Psoas muscle (tissue), 8 donors: ENCODE data around the gene ARHGAP45. TPM values are rescaled to one million over a fixed set of nuclear protein-coding genes. Genes with fewer than 3 reads are reported as not detected.

Experiments
- ATAC-seq, 4 donors: fragments of 200-7000 bp; cut with Tn5 transposase; one replicate each; pipeline ENCODE4 v1.9.1; 2020; ENCODE audit warnings: moderate library complexity in 3 of 4, mild to moderate bottlenecking in 2 of 4
- DNase-seq, 2 donors: peaks; one replicate each; pipeline ENCODE4 v3.0.0-alpha.2; 2020
- H3K27ac ChIP-seq: fragments of 200-600 bp; one replicate; pipeline ENCODE4 v1.8.0; 2022
- H3K27me3 ChIP-seq, 3 donors: fragments of 200-600 bp in 1 of 3; one replicate each; pipeline versions ENCODE4 v1.6.1 to v1.8.0; 2013 to 2022; ENCODE audit warnings: low read length in 2 of 3, mild to moderate bottlenecking in 2 of 3, moderate library complexity in 1 of 3; ENCODE audit not compliant: insufficient read depth in 3 of 3
- H3K36me3 ChIP-seq, 2 donors: fragments of 200-600 bp in 1 of 2; one replicate each; pipeline versions ENCODE4 v1.6.1 to v1.8.0; 2013 to 2022; ENCODE audit warnings: low read depth in 1 of 2, mild to moderate bottlenecking in 1 of 2, moderate library complexity in 1 of 2; ENCODE audit not compliant: insufficient read depth in 1 of 2
- H3K4me1 ChIP-seq: fragments of 200-600 bp; one replicate; pipeline ENCODE4 v1.8.0; 2022
- H3K4me3 ChIP-seq: fragments of 200-600 bp; one replicate; pipeline ENCODE4 v1.8.0; 2022; ENCODE audit warnings: mild to moderate bottlenecking
- H3K9me3 ChIP-seq: fragments of 200-600 bp; one replicate; pipeline ENCODE4 v1.8.0; 2022
- WGBS, 3 donors: extraction: QIAGEN DNeasy Blood & Tissue Kit; methylation state at CpG; one replicate each; pipeline versions ENCODE4 v1.1.6 to v1.1.7; 2013; 5-methylcytosine and 5-hydroxymethylcytosine counted together
- intact Hi-C, 2 donors: fragments of 100-400 bp; cut with DNase I; formaldehyde crosslinking; loops; one replicate each; pipeline versions ENCODE4 v1.11.0 to v1.14.2; 2022
- polyA plus RNA-seq, 3 donors: library from polyadenylated mRNA; stranded (reverse); fragments of 200-250 nt; gene quantifications; one replicate each; pipeline ENCODE4 v1.2.3, GENCODE V29; 2013
- total RNA-seq, 4 donors: library from RNA; stranded (reverse); fragmentation: NEBNext Ultra II Directional in 2 of 4; extraction: Animal tissue kit (Norgen Biotek cat#: 25700) in 2 of 4; gene quantifications; one replicate each; pipeline versions ENCODE4 v1.2.1 to v1.2.4, GENCODE V29; 2021 to 2023
- TF ChIP-seq, protein P1 (sequence below): fragments of 200-600 bp; IDR thresholded peaks from one replicate; pipeline ENCODE4 v1.8.0; 2022; ENCODE audit warnings: antibody characterized with exemption
- donor health status: healthy with polysubstance abuse.
- donor health status: DM: no; HTN: no; CAD: no; lungs with moderate emphysema.
- donor health status: Bipolar disorder and iron deficiency.
- donor health status: healthy.
- donor health status: DM: yes; HTN: yes; CAD: no.
- donor health status: DM: no; HTN: no; CAD: no.
- donor health status: DM: no; HTN: no; CAD: no.
- donor health status: DM: yes; HTN: yes; CAD: no.

The ARHGAP45 gene
- total and polyA plus RNA-seq, 7 donors: 1.2 to 4.0 (median 2.0) TPM

DNA sequence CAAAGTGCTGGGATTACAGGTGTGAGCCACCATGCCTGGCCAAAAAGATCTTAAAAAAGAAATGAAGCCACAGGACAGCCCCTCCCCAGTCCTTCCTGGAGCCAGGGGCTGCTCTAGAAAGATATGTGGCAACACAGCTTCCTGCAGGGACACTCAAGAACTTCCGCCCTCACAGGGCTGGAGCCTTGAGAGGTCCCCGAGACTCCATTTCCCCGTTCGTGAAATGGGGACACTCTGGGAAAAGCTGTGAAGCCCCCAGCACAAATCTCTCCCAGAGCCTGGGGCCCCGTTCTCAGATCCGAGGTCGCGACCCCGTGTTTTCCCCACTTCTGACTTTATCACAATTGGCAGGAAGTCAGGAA, 34.4 kb downstream of the ARHGAP45 start:
- Histone ChIP-seq H3K4me3 (peak overlapping the region; percentile 1), H3K4me1 (peaks cover 28% of the 10 kb centered on the region), H3K27ac (peak overlapping the region; percentile 97), H3K36me3 (peaks cover 0 to 4% of the 10 kb centered on the region in 2 donors), H3K9me3 (no peaks in the 10 kb centered on the region), H3K27me3 (no peaks in the 10 kb centered on the region)
- ATAC-seq (no peak), DNase-seq (peak in 1 of 2 donors; percentile 65)
- WGBS, 3 donors: 27 to 37% (median 30%) methylated on average over 9 of the region's 9 CpGs
- TF ChIP-seq, protein P1, sequence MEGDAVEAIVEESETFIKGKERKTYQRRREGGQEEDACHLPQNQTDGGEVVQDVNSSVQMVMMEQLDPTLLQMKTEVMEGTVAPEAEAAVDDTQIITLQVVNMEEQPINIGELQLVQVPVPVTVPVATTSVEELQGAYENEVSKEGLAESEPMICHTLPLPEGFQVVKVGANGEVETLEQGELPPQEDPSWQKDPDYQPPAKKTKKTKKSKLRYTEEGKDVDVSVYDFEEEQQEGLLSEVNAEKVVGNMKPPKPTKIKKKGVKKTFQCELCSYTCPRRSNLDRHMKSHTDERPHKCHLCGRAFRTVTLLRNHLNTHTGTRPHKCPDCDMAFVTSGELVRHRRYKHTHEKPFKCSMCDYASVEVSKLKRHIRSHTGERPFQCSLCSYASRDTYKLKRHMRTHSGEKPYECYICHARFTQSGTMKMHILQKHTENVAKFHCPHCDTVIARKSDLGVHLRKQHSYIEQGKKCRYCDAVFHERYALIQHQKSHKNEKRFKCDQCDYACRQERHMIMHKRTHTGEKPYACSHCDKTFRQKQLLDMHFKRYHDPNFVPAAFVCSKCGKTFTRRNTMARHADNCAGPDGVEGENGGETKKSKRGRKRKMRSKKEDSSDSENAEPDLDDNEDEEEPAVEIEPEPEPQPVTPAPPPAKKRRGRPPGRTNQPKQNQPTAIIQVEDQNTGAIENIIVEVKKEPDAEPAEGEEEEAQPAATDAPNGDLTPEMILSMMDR: no peak
- intact Hi-C loops: no loop called here

DNA sequence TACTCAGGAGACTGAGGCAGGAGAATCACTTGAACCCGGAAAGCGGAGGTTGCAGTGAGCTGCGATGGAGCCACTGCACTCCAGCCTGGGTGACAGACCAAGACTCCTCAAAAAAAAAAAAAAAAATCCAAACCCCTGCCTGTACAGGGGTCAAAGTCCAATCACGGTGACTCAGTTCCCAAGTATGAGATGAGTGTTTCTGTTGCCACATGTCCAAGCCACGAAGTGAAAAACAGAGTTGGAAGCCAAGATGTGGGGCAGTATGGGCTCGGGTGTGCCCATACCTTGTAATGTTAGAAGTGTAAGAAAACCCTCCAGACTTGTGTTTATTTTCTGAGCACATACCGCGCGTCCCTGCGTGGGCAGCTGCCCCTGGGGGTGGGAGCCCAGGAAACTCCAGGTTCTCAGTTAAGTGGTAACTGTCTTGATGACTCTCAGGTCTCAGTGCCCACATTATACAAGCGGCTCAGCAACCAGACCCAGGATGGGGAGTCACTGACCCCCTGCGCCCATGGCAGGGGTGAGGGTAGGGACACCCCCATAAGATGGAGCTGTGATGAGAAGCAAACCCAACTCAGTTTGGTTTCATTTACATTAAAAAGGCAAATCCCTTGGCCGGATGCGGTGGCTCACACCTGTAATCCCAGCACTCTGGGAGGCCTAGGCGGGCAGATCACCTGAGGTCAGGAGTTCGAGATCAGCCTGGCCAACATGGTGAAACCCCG, 35.6 kb downstream of the ARHGAP45 start:
- TF ChIP-seq, protein P1: no peak
- Histone ChIP-seq H3K4me1 (peaks cover 28% of the 10 kb centered on the region), H3K27ac (peak overlapping the region; percentile 97), H3K36me3 (peaks cover 6 to 17% of the 10 kb centered on the region in 2 donors), H3K27me3 (no peaks in the 10 kb centered on the region), H3K4me3 (peak overlapping the region; percentile 88), H3K9me3 (no peaks in the 10 kb centered on the region)
- WGBS, 3 donors: 59 to 68% (median 61%) methylated on average over 17 of the region's 17 CpGs
- intact Hi-C loops: no loop called here
- ATAC-seq: peak; percentile 33 to 58 (median 48)
- peak in 1 of 2 donors; percentile 63 for DNase-seq

DNA sequence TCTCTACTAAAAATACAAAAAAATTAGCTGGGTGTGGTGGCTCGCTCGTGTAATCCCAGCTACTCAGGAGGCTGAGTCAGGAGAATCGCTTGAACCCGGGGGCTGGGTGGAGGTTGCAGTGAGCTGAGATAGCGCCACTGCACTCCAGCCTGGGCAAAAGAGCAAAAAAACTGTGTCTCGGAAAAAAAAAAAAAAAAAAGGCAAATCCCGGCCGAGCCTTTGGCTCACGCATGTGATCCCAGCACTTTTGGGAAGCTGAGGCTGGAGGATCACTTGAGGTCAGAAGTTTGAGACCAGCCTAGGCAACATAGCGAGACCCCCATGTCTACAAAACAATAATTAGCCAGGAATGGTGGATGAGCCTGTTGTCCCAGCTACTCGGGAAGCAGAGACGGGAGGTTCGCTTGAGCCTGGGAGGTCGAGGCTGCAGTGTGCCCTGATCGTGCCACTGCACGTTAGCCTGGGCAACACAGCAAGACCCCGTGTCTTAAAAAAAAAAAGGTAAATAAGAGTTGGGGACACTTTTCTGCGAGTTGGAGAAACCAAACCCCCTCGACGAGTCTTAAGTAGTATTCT, 36.3 kb downstream of the ARHGAP45 start:
- Histone ChIP-seq H3K36me3 (peaks cover 6 to 23% of the 10 kb centered on the region in 2 donors), H3K27me3 (no peaks in the 10 kb centered on the region), H3K4me1 (peaks cover 28% of the 10 kb centered on the region), H3K27ac (peak overlapping the region; percentile 97), H3K9me3 (no peaks in the 10 kb centered on the region), H3K4me3 (peak overlapping the region; percentile 88)
- TF ChIP-seq, protein P1: no peak
- DNase-seq (no peak), ATAC-seq (no peak)
- intact Hi-C loops: no loop called here
- WGBS, 3 donors: 27 to 37% (median 29%) methylated on average over 20 of the region's 20 CpGs

DNA sequence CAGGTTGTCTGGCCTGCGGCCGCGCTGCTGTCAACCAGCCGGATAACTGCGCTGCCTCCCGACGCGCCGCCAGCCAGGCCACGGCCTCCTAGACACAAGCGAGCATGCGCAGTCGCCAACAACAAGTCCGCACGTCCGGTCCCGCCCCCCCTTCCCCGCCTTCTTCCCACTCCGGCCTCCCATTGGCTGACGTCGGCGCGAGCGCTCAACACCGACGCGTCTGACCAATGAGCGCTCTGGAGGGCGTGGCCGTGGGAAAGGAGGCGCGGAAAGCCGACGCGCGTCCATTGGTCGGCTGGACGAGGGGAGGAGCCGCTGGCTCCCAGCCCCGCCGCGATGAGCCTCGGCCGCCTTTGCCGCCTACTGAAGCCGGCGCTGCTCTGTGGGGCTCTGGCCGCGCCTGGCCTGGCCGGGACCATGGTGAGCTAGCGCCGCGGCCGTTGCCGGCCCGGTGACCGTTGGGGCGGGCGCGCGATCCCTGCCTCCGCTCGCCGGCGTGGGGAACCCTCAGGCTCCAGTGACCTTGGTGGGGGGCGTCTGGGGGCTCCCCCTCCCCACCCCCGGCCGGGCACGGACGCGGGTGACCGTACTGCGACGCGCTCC, 36.8 kb downstream of the ARHGAP45 start, which contains the start of gene GPX4:
TSS of gene GPX4 (plus strand) at position 287 of the 603 bp plus-strand sequence. CDS start at position 337, 50 bp downstream.
- ATAC-seq: peak; percentile 80 to 86 (median 82)
- no peaks in the 10 kb centered on the region for H3K27me3 ChIP-seq
- peak within 1 kb of the TSS; percentile 88 for H3K4me3 ChIP-seq
- H3K27ac ChIP-seq: peak within 1 kb of the TSS; percentile 97
- H3K4me1 ChIP-seq: peaks cover 28% of the 10 kb centered on the region
- DNase-seq: peak; percentile 100
- WGBS, 3 donors: 0% methylated on average over 57 to 75 of the region's 75 CpGs
- TF ChIP-seq, protein P1: no peak
- no peaks in the 10 kb centered on the region for H3K9me3 ChIP-seq
- H3K36me3 ChIP-seq: peaks cover 8 to 28% of the 10 kb centered on the region in 2 donors
- intact Hi-C loops: no loop called here
